ENCODE results near the gene SPRR5. TPM values are rescaled to one million over a fixed set of nuclear protein-coding genes. Genes with fewer than 3 reads are reported as not detected.

The SPRR5 gene
- not detected for total RNA-seq
- long read RNA-seq, donor 1 = 0 reads
- long read RNA-seq, donor 2 = 0 reads

DNA sequence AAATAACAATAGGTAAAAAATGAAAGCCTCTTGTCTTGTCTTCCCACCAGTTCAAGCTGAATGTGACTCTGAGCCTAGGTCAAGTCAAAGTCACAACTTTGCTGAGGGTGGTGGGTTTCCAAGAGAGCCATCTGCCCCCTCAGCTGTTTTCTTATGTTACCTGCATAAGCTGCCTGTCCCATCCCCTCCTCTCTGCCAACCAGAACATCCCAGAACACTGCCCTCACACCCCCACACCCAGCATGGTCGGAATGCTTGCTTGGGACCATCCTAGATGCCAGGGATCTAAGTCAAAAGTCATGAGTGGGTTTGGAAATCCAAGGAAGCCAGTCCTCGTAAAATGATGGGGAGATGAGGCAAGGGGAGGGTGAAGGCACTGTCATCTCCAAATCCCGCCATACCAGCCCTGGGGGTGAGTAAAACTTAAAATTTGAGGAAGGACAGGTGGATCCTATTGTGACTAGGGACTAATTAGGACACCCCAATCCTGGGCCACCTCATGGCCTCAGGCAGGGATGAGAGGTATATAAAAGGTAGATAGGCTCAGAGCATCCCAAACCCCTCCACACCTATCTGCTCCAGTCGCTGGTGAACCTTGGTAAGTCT is at the start of gene SPRR5:
Gene SPRR5, plus strand, starts transcription at position 556 of the 606 bp plus-strand sequence. CDS start 1,349 bp downstream, outside the sequence.
- TF ChIP-seq, protein P1, sequence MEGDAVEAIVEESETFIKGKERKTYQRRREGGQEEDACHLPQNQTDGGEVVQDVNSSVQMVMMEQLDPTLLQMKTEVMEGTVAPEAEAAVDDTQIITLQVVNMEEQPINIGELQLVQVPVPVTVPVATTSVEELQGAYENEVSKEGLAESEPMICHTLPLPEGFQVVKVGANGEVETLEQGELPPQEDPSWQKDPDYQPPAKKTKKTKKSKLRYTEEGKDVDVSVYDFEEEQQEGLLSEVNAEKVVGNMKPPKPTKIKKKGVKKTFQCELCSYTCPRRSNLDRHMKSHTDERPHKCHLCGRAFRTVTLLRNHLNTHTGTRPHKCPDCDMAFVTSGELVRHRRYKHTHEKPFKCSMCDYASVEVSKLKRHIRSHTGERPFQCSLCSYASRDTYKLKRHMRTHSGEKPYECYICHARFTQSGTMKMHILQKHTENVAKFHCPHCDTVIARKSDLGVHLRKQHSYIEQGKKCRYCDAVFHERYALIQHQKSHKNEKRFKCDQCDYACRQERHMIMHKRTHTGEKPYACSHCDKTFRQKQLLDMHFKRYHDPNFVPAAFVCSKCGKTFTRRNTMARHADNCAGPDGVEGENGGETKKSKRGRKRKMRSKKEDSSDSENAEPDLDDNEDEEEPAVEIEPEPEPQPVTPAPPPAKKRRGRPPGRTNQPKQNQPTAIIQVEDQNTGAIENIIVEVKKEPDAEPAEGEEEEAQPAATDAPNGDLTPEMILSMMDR (IDR thresholded peaks at IDR 0.05) = no peak
- DNase-seq = no peak
- Histone ChIP-seq H3K4me3 (no peak within 1 kb of the TSS), H3K4me1 (ENCODE audit: low read depth) (no peaks in the 10 kb centered on the region), H3K9me3 (no peaks in the 10 kb centered on the region), H3K36me3 (ENCODE audit: low read depth) (no peaks in the 10 kb centered on the region)
- intact Hi-C loops (cut with DNase I, micrococcal nuclease) = no loop called here
- no peak for ATAC-seq

GRCh38 chr1:152899027-152899426 is 48.0 kb upstream of the SPRR5 start:
- no peaks in the 10 kb centered on the region for H3K4me1 ChIP-seq (ENCODE audit: low read depth)
- no peak overlapping the region for H3K4me3 ChIP-seq
- intact Hi-C loops (cut with DNase I, micrococcal nuclease) = no loop called here
- ATAC-seq (no peak), DNase-seq (no peak)
- TF ChIP-seq, protein P1 (IDR thresholded peaks at IDR 0.05) = no peak
- no peaks in the 10 kb centered on the region for H3K36me3 ChIP-seq (ENCODE audit: low read depth)
- H3K9me3 ChIP-seq = no peaks in the 10 kb centered on the region

DNA sequence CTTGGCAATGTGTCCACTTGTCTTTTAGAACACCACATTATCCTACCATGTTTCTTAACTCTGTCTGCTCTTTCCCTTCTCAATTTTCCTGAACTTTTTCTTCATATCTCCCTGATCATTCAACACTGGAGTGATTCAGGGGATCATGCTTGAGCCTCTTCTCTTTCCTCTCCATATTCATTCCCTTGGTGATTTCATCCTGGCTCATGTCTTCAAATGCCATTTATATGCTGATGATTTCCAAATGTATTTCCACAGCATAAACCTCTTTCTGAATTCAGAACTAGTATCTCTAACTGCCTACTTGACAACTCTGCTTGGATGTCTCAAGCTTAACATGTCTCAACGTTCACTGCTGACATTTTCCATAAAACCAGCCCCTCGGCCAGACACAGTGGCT is 47.1 kb upstream of the SPRR5 start:
- intact Hi-C loops (cut with DNase I, micrococcal nuclease) = no loop called here
- ATAC-seq (no peak), DNase-seq (no peak)
- Histone ChIP-seq H3K4me3 (no peak overlapping the region), H3K4me1 (ENCODE audit: low read depth) (no peaks in the 10 kb centered on the region), H3K9me3 (no peaks in the 10 kb centered on the region), H3K36me3 (ENCODE audit: low read depth) (no peaks in the 10 kb centered on the region)
- TF ChIP-seq, protein P1 (IDR thresholded peaks at IDR 0.05) = no peak

DNA sequence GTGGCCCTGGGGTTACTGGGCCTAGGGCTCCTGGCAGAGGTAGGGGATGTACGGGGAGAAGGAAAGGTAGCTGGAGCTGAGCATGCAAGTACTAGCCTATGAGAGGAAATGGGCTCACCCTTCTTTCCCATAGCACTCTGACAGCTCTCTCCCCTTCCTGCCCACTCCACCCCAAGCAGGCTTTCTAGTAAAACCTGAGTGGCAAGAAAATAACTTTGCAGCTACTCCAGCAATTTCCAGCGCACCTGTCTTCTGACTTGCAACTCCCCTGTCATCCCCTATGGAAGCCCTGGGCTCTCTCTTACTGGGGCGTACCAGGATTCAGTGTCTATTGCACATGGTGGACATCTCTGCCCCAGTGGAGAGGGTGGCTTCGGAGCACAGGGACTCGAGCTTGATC is 45.4 kb upstream of the SPRR5 start:
- intact Hi-C loops (cut with DNase I, micrococcal nuclease) = no loop called here
- no peak overlapping the region for H3K4me3 ChIP-seq
- no peaks in the 10 kb centered on the region for H3K9me3 ChIP-seq
- no peak for ATAC-seq
- no peaks in the 10 kb centered on the region for H3K4me1 ChIP-seq (ENCODE audit: low read depth)
- no peak for DNase-seq
- H3K36me3 ChIP-seq (ENCODE audit: low read depth) = no peaks in the 10 kb centered on the region
- TF ChIP-seq, protein P1 (IDR thresholded peaks at IDR 0.05) = no peak

- intact Hi-C loops (cut with DNase I, micrococcal nuclease) = no loop called here
- ATAC-seq = no peak
- DNase-seq = no peak
- TF ChIP-seq, protein P1 (IDR thresholded peaks at IDR 0.05) = no peak
- Histone ChIP-seq H3K4me3 (no peak overlapping the region), H3K4me1 (ENCODE audit: low read depth) (no peaks in the 10 kb centered on the region), H3K36me3 (ENCODE audit: low read depth) (no peaks in the 10 kb centered on the region), H3K9me3 (no peaks in the 10 kb centered on the region)
Measured at GRCh38 chr1:152902636-152903035, 44.4 kb upstream of the SPRR5 start.
